Measurements from ENCODE around the gene REPIN1. TPM values are rescaled to one million over a fixed set of nuclear protein-coding genes. Genes with fewer than 3 reads are reported as not detected.

REPIN1 gene
- total RNA-seq, 4 donors from 2014 or later: 47.8 to 71.4 (median 63.9) TPM

GRCh38 chr7:150355666-150356059 is 13.0 kb upstream of the REPIN1 start:
- no peak for DNase-seq (ENCODE audit: low spot score in 2 of 2)
- WGBS, 2 donors: 86 to 92% methylated on average over 1 of the region's 1 CpG
- TF ChIP-seq POLR2A (IDR thresholded peaks at IDR 0.05) (no peak), CTCF (IDR thresholded peaks at IDR 0.05) (no peak)
- intact Hi-C loops (cut with DNase I; ENCODE audit: low total_unique reads): no loop called here
- H3K4me3 ChIP-seq (ENCODE audit: low read depth, poor library complexity, severe bottlenecking): no peak overlapping the region

- no peak for TF ChIP-seq POLR2A (IDR thresholded peaks at IDR 0.05)
- 31 to 36% methylated on average over 6 of the region's 6 CpGs for WGBS, 2 donors
- no peak overlapping the region for H3K4me3 ChIP-seq (ENCODE audit: low read depth, poor library complexity, severe bottlenecking)
- intact Hi-C loops (cut with DNase I; ENCODE audit: low total_unique reads): no loop called here
- DNase-seq (ENCODE audit: low spot score in 2 of 2): no peak
Measured at GRCh38 chr7:150356265-150356897, 12.2 kb upstream of the REPIN1 start.

GRCh38 chr7:150357270-150357669 is 11.4 kb upstream of the REPIN1 start:
- WGBS, 2 donors: 42 to 45% methylated on average over 9 of the region's 9 CpGs
- no peak for TF ChIP-seq POLR2A (IDR thresholded peaks at IDR 0.05)
- TF ChIP-seq CTCF (IDR thresholded peaks at IDR 0.05): no peak
- H3K4me3 ChIP-seq (ENCODE audit: low read depth, poor library complexity, severe bottlenecking): no peak overlapping the region
- DNase-seq (ENCODE audit: low spot score in 2 of 2): no peak
- intact Hi-C loops (cut with DNase I; ENCODE audit: low total_unique reads): no loop called here

DNA sequence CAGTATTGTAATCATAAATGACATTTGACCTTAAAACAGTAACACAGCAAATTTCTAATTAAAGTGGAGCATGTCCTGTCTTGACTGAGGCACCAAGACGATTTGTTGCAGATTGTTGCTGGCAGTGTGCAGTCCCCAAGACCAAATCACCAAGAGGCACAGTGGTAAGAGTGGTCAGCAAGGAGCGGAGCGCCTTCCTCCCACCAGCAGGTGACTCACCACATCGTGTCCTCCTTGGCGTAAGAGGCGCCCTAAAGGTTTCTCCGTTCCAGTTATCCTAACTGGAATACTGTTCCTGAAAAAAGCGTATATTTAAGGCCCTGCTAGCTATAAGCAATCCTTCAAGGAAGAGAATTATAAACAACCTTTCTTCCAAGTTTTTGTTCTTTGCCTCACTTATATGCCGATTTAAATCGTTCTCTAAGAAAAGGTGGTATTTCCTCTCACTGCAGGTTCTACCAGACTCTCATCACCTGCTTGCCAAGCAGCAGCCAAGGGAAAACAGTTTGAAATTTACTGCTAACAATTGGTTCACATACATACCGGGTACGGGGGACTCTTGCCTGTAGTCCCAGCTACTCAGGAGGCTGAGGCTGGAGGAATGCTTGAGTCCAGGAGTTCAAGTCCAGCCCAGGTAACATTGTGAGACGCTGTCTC is 10.7 kb upstream of the REPIN1 start:
- no peak overlapping the region for H3K4me3 ChIP-seq (ENCODE audit: low read depth, poor library complexity, severe bottlenecking)
- TF ChIP-seq POLR2A (IDR thresholded peaks at IDR 0.05): no peak
- TF ChIP-seq CTCF (IDR thresholded peaks at IDR 0.05): no peak
- intact Hi-C loops (cut with DNase I; ENCODE audit: low total_unique reads): no loop called here
- 60 to 65% methylated on average over 13 of the region's 13 CpGs for WGBS, 2 donors
- DNase-seq (ENCODE audit: low spot score in 2 of 2): no peak

GRCh38 chr7:150358433-150358832 is 10.2 kb upstream of the REPIN1 start:
- intact Hi-C loops (cut with DNase I; ENCODE audit: low total_unique reads): no loop called here
- no peak for DNase-seq (ENCODE audit: low spot score in 2 of 2)
- no peak overlapping the region for H3K4me3 ChIP-seq (ENCODE audit: low read depth, poor library complexity, severe bottlenecking)
- WGBS, 2 donors: 91 to 92% methylated on average over 4 of the region's 4 CpGs
- no peak for TF ChIP-seq CTCF (IDR thresholded peaks at IDR 0.05)
- TF ChIP-seq POLR2A (IDR thresholded peaks at IDR 0.05): no peak

DNA sequence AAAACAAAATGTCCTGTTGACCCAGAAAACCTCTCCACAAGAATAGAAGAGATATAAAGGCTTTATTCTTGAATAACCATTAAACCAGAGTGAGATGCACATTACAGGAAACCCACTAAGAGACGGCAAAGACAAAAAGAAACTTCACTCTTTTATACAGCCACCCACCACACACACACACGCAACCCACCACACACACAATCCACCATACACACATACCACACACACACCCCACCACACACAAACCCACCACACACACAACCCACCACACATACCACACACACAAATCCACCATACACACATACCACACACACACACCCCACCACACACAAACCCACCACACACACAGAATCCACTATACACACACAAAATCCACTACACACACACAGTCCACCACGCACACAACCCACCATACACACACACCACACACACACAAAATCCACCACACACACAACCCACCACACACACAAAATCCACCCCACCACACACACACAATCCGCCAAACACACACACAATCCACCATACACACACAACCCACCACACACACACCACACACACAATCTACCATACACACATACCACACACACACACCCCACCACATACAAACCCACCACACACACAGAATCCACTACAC is 9.5 kb upstream of the REPIN1 start:
- TF ChIP-seq CTCF (IDR thresholded peaks at IDR 0.05) (no peak), POLR2A (IDR thresholded peaks at IDR 0.05) (no peak)
- H3K4me3 ChIP-seq (ENCODE audit: low read depth, poor library complexity, severe bottlenecking): no peak overlapping the region
- 91% methylated on average over 4 of the region's 4 CpGs for WGBS, 2 donors
- DNase-seq (ENCODE audit: low spot score in 2 of 2): no peak
- intact Hi-C loops (cut with DNase I; ENCODE audit: low total_unique reads): no loop called here
